ENCODE data around the gene PLEKHH3. TPM values are rescaled to one million over a fixed set of nuclear protein-coding genes. Genes with fewer than 3 reads are reported as not detected.

Gene PLEKHH3
- polyA plus RNA-seq (2013, experiment 1 of 2): 10.0 TPM
- 12.9 TPM for polyA plus RNA-seq (2013, experiment 2 of 2)

- Histone ChIP-seq H3K9ac (ENCODE audit: low read depth, low read length) (peak within 1 kb of the TSS; percentile 71), H3K4me1 (ENCODE audit: insufficient read depth, low read length) (peaks cover 37% of the 10 kb centered on the region), H3K9me3 (ENCODE audit: insufficient read depth, low read depth, low read length) (no peaks in the 10 kb centered on the region), H3K27ac (ENCODE audit: low read depth, low read length) (peak within 1 kb of the TSS; percentile 94; the same call in 1 of the 2 replicates), H3K36me3 (ENCODE audit: insufficient read depth, low read length) (peaks cover 7% of the 10 kb centered on the region; the same call in 1 of the 2 replicates), H3K4me3 (ENCODE audit: low read length) (peak within 1 kb of the TSS; percentile 94), H3K27me3 (ENCODE audit: insufficient read depth, low read length) (peaks cover 55% of the 10 kb centered on the region)
- WGBS: 1% methylated on average over 47 of the region's 51 CpGs
Observed at GRCh38 chr17:42676424-42677011, at the start of gene PLEKHH3. Gene PLEKHH3 (minus strand): TSS chr17:42676994. CDS start chr17:42676563, 431 bp downstream.

- Histone ChIP-seq H3K4me1 (ENCODE audit: insufficient read depth, low read length) (no peaks in the 10 kb centered on the region), H3K36me3 (ENCODE audit: insufficient read depth, low read length) (peaks cover 52% of the 10 kb centered on the region), H3K27me3 (ENCODE audit: insufficient read depth, low read length) (no peaks in the 10 kb centered on the region), H3K9me3 (ENCODE audit: insufficient read depth, low read depth, low read length) (no peaks in the 10 kb centered on the region), H3K27ac (ENCODE audit: low read depth, low read length) (no peak overlapping the region), H3K4me3 (ENCODE audit: low read length) (no peak overlapping the region), H3K9ac (ENCODE audit: low read depth, low read length) (no peak overlapping the region)
- WGBS: 98% methylated on average over 6 of the region's 6 CpGs
Observed at GRCh38 chr17:42725143-42725542, 48.3 kb upstream of the PLEKHH3 start.

DNA sequence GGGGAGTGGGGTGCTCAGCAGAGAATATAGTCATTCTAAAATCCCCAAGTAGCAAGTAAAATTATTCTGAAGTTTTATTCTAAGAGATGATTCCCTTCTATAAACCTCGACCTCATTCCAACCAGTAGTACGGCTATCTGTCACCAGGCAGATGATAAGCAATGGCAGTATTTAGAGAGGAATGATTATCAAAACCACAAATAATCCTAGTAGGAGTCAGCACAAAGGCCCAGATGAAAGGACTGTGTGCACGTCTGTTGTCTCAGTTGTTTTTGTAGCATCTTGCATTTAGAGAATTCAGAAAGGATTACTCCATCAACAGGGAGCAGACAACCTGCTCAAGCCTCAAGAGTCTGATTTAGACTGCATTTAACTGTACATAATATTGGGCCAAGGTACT is 46.8 kb upstream of the PLEKHH3 start:
- Histone ChIP-seq H3K27ac (ENCODE audit: low read depth, low read length) (no peak overlapping the region), H3K4me1 (ENCODE audit: insufficient read depth, low read length) (no peaks in the 10 kb centered on the region), H3K9me3 (ENCODE audit: insufficient read depth, low read depth, low read length) (no peaks in the 10 kb centered on the region), H3K9ac (ENCODE audit: low read depth, low read length) (no peak overlapping the region), H3K36me3 (ENCODE audit: insufficient read depth, low read length) (peaks cover 61% of the 10 kb centered on the region), H3K27me3 (ENCODE audit: insufficient read depth, low read length) (no peaks in the 10 kb centered on the region), H3K4me3 (ENCODE audit: low read length) (no peak overlapping the region)
- WGBS: 96% methylated on average over 3 of the region's 3 CpGs

- no peaks in the 10 kb centered on the region for H3K9me3 ChIP-seq (ENCODE audit: insufficient read depth, low read depth, low read length)
- 85% methylated on average over 1 of the region's 2 CpGs for WGBS
Observed at GRCh38 chr17:42720996-42721583, 44.3 kb upstream of the PLEKHH3 start.

GRCh38 chr17:42709561-42709960 is 32.8 kb upstream of the PLEKHH3 start:
- Histone ChIP-seq H3K27me3 (ENCODE audit: insufficient read depth, low read length) (no peaks in the 10 kb centered on the region), H3K9ac (ENCODE audit: low read depth, low read length) (no peak overlapping the region), H3K36me3 (ENCODE audit: insufficient read depth, low read length) (peaks cover 83% of the 10 kb centered on the region), H3K9me3 (ENCODE audit: insufficient read depth, low read depth, low read length) (no peaks in the 10 kb centered on the region), H3K4me1 (ENCODE audit: insufficient read depth, low read length) (no peaks in the 10 kb centered on the region), H3K4me3 (ENCODE audit: low read length) (no peak overlapping the region), H3K27ac (ENCODE audit: low read depth, low read length) (no peak overlapping the region)
- WGBS: 97% methylated on average over 2 of the region's 2 CpGs

More at GRCh38 chr17:42720996-42721583, 44.3 kb upstream of the PLEKHH3 start:
- Histone ChIP-seq H3K27me3 (ENCODE audit: insufficient read depth, low read length) (no peaks in the 10 kb centered on the region), H3K36me3 (ENCODE audit: insufficient read depth, low read length) (peaks cover 75% of the 10 kb centered on the region), H3K27ac (ENCODE audit: low read depth, low read length) (no peak overlapping the region), H3K4me1 (ENCODE audit: insufficient read depth, low read length) (no peaks in the 10 kb centered on the region), H3K4me3 (ENCODE audit: low read length) (no peak overlapping the region), H3K9ac (ENCODE audit: low read depth, low read length) (no peak overlapping the region)

DNA sequence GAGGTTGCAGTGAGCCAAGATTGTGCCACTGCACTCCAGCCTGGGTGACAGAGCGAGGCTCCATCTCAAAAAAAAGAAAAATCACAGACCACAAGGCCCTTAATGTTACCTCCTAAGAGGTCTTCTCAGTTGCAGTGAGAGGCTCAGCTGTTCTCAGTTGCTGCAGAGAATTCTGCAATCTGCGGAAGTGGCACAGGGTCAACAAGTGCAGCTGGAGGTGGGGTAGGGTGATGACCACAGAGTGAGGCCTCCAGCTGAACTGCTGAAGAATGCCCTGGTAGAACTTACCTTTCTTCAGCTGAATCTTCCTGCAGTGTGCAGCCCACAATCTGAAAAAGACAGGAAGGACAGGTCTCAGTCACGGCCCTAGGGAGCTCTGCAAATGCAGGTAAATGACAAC is 31.8 kb upstream of the PLEKHH3 start:
- H3K4me1 ChIP-seq (ENCODE audit: insufficient read depth, low read length): no peaks in the 10 kb centered on the region
- H3K4me3 ChIP-seq (ENCODE audit: low read length): no peak overlapping the region
- 88% methylated on average over 3 of the region's 3 CpGs for WGBS
- H3K36me3 ChIP-seq (ENCODE audit: insufficient read depth, low read length): peaks cover 87% of the 10 kb centered on the region
- H3K9me3 ChIP-seq (ENCODE audit: insufficient read depth, low read depth, low read length): no peaks in the 10 kb centered on the region
- H3K27ac ChIP-seq (ENCODE audit: low read depth, low read length): no peak overlapping the region
- H3K27me3 ChIP-seq (ENCODE audit: insufficient read depth, low read length): no peaks in the 10 kb centered on the region
- H3K9ac ChIP-seq (ENCODE audit: low read depth, low read length): no peak overlapping the region

GRCh38 chr17:42706732-42707131 is 29.9 kb upstream of the PLEKHH3 start:
- Histone ChIP-seq H3K27me3 (ENCODE audit: insufficient read depth, low read length) (no peaks in the 10 kb centered on the region), H3K9ac (ENCODE audit: low read depth, low read length) (no peak overlapping the region), H3K4me3 (ENCODE audit: low read length) (no peak overlapping the region), H3K27ac (ENCODE audit: low read depth, low read length) (no peak overlapping the region), H3K9me3 (ENCODE audit: insufficient read depth, low read depth, low read length) (no peaks in the 10 kb centered on the region), H3K36me3 (ENCODE audit: insufficient read depth, low read length) (peaks cover 87% of the 10 kb centered on the region), H3K4me1 (ENCODE audit: insufficient read depth, low read length) (no peaks in the 10 kb centered on the region)
- WGBS: 90% methylated on average over 4 of the region's 5 CpGs

DNA sequence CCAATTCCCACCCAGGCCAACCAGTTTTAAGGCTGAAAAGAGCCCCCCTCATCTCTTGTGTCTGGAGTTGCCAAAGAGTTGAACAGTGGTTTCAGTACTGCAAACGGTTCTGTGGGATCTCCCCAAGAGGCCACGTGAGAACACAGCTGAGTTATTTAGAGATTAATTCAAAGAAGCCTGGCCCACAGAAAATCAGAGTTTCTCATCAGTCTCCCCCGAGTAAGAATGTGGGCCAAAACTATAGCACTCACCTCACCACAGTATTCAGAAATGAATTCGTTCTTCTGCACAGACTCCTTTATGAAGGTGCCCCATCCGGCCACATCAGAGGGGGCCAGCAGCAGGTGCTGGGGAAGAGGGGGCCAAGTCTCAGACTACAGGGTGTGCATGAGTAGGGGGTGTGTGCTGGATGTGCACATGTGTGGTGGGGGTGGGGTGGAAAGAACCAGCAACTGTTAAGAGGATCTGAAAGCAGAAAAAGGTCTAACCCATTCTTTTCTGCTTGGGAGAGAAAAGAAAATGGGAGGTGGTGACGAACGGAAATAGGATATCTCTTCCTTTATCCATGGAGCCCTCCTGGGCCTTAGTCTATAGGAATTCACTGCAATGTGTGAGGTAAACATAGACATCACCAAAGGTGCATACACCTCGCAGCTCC is 28.2 kb upstream of the PLEKHH3 start:
- H3K27me3 ChIP-seq (ENCODE audit: insufficient read depth, low read length): no peaks in the 10 kb centered on the region
- 92% methylated on average over 8 of the region's 8 CpGs for WGBS
- H3K4me3 ChIP-seq (ENCODE audit: low read length): no peak overlapping the region
- no peaks in the 10 kb centered on the region for H3K9me3 ChIP-seq (ENCODE audit: insufficient read depth, low read depth, low read length)
- peaks cover 80% of the 10 kb centered on the region for H3K36me3 ChIP-seq (ENCODE audit: insufficient read depth, low read length)
- H3K4me1 ChIP-seq (ENCODE audit: insufficient read depth, low read length): no peaks in the 10 kb centered on the region
- H3K27ac ChIP-seq (ENCODE audit: low read depth, low read length): no peak overlapping the region
- no peak overlapping the region for H3K9ac ChIP-seq (ENCODE audit: low read depth, low read length)

GRCh38 chr17:42704490-42704836 is 27.7 kb upstream of the PLEKHH3 start:
- no peak overlapping the region for H3K27ac ChIP-seq (ENCODE audit: low read depth, low read length)
- WGBS: 97% methylated on average over 5 of the region's 5 CpGs
- peaks cover 75% of the 10 kb centered on the region for H3K36me3 ChIP-seq (ENCODE audit: insufficient read depth, low read length)
- no peaks in the 10 kb centered on the region for H3K27me3 ChIP-seq (ENCODE audit: insufficient read depth, low read length)
- no peak overlapping the region for H3K4me3 ChIP-seq (ENCODE audit: low read length)
- peaks cover under 1% of the 10 kb centered on the region; the same call in 1 of the 2 replicates for H3K4me1 ChIP-seq (ENCODE audit: insufficient read depth, low read length)
- no peak overlapping the region for H3K9ac ChIP-seq (ENCODE audit: low read depth, low read length)
- H3K9me3 ChIP-seq (ENCODE audit: insufficient read depth, low read depth, low read length): no peaks in the 10 kb centered on the region

DNA sequence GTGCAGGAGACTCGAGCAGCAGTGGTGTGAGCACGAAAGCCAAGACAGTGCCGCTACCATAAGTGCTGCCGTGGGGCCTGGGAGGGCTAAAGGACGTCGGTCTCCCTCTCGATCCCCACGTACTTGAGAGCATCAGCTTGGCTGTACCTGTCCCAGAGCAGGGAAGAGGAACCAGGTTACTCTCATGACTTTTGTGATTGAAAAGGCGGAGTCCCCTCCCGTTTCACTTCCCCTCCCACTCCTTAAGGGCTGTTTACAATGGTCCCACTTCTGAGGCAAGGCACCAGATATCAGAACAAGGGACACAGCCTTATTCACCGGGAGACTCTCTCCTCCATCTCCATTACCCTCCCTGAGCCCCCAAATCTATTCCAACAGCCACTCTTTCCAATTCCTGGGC is 25.7 kb upstream of the PLEKHH3 start:
- H3K36me3 ChIP-seq (ENCODE audit: insufficient read depth, low read length): peaks cover 66% of the 10 kb centered on the region
- no peak overlapping the region for H3K27ac ChIP-seq (ENCODE audit: low read depth, low read length)
- no peaks in the 10 kb centered on the region for H3K27me3 ChIP-seq (ENCODE audit: insufficient read depth, low read length)
- H3K4me3 ChIP-seq (ENCODE audit: low read length): no peak overlapping the region
- no peaks in the 10 kb centered on the region for H3K9me3 ChIP-seq (ENCODE audit: insufficient read depth, low read depth, low read length)
- 91% methylated on average over 11 of the region's 11 CpGs for WGBS
- H3K4me1 ChIP-seq (ENCODE audit: insufficient read depth, low read length): peaks cover 7% of the 10 kb centered on the region
- H3K9ac ChIP-seq (ENCODE audit: low read depth, low read length): no peak overlapping the region

DNA sequence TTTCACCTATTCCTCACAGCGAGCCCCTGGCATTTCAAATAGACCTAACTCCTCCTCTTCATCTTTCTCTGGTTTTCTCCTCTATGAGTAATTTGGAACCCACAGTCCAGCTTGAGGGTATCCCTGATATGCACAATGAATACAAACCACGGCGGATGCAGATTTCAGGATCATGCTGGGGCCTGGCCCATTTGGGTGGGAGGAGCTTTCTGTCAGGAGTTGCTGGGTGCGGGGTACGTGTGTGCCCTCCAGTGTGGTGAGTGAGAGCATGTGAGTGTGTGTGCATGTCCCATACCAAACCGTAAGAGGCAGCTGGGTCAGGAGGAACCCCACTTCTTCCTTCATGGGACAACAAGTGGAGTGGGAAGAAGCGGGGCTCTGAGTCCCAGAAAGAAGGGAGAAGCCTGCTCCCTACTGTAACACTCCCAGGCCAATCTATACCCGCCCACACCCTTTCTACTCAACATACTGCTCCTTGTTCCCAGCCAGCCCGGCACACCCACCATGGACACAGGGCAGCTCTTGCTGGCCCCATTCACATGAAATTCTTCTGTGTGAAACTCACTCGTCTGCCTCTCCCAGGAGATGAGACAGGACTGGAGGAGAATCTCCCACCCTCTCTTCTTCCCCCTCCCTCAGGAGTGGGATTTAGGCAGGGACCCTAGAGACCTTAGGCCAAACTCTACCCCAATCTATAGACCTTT is 23.9 kb upstream of the PLEKHH3 start:
- Histone ChIP-seq H3K9me3 (ENCODE audit: insufficient read depth, low read depth, low read length) (no peaks in the 10 kb centered on the region), H3K9ac (ENCODE audit: low read depth, low read length) (no peak overlapping the region), H3K4me1 (ENCODE audit: insufficient read depth, low read length) (peaks cover 7% of the 10 kb centered on the region), H3K4me3 (ENCODE audit: low read length) (no peak overlapping the region), H3K27ac (ENCODE audit: low read depth, low read length) (no peak overlapping the region), H3K27me3 (ENCODE audit: insufficient read depth, low read length) (no peaks in the 10 kb centered on the region), H3K36me3 (ENCODE audit: insufficient read depth, low read length) (peaks cover 60% of the 10 kb centered on the region)
- 84% methylated on average over 10 of the region's 10 CpGs for WGBS
